Parathyroid adenoma (tissue), 2 donors: ENCODE data around the gene MROH7.

Experiments used
- H2AFZ ChIP-seq: fragments of 300-600 bp; sonication (generic); one replicate; pipeline ENCODE4 v1.7.0; 2017; ENCODE audit warnings: antibody characterized with exemption, mild to moderate bottlenecking
- H3K27ac ChIP-seq: fragments of 300-600 bp; sonication (generic); one replicate; pipeline ENCODE4 v1.7.0; 2017
- H3K27me3 ChIP-seq: fragments of 300-600 bp; sonication (generic); one replicate; pipeline ENCODE4 v1.7.0; 2017; ENCODE audit warnings: low read length; ENCODE audit not compliant: control insufficient read depth, insufficient read depth
- H3K36me3 ChIP-seq: fragments of 300-600 bp; sonication (generic); one replicate; pipeline ENCODE4 v1.7.0; 2017; ENCODE audit warnings: low read length; ENCODE audit not compliant: control insufficient read depth, insufficient read depth
- H3K4me1 ChIP-seq: fragments of 300-600 bp; sonication (generic); one replicate; pipeline ENCODE4 v1.7.0; 2017; ENCODE audit warnings: control low read depth
- H3K4me2 ChIP-seq: fragments of 300-600 bp; sonication (generic); one replicate; pipeline ENCODE4 v1.7.0; 2017; ENCODE audit warnings: low read length
- H3K4me3 ChIP-seq: fragments of 300-600 bp; sonication (generic); one replicate; pipeline ENCODE4 v1.7.0; 2017; ENCODE audit warnings: low read depth, low read length
- H3K79me2 ChIP-seq: fragments of 300-600 bp; sonication (generic); one replicate; pipeline ENCODE4 v1.7.0; 2017; ENCODE audit warnings: control low read depth
- H3K9ac ChIP-seq: fragments of 300-600 bp; sonication (generic); one replicate; pipeline ENCODE4 v1.7.0; 2017; ENCODE audit warnings: mild to moderate bottlenecking
- H3K9me3 ChIP-seq: fragments of 300-600 bp; sonication (generic); one replicate; pipeline ENCODE4 v1.7.0; 2017; ENCODE audit warnings: low read length; ENCODE audit not compliant: control insufficient read depth
- TF ChIP-seq, protein P1 (sequence below): fragments of 300-600 bp; sonication (generic); IDR thresholded peaks from one replicate; pipeline ENCODE4 v1.7.0; 2017; ENCODE audit warnings: antibody characterized with exemption, mild to moderate bottlenecking
- donor health status: primary hyperparathyroidism.

Gene MROH7

DNA sequence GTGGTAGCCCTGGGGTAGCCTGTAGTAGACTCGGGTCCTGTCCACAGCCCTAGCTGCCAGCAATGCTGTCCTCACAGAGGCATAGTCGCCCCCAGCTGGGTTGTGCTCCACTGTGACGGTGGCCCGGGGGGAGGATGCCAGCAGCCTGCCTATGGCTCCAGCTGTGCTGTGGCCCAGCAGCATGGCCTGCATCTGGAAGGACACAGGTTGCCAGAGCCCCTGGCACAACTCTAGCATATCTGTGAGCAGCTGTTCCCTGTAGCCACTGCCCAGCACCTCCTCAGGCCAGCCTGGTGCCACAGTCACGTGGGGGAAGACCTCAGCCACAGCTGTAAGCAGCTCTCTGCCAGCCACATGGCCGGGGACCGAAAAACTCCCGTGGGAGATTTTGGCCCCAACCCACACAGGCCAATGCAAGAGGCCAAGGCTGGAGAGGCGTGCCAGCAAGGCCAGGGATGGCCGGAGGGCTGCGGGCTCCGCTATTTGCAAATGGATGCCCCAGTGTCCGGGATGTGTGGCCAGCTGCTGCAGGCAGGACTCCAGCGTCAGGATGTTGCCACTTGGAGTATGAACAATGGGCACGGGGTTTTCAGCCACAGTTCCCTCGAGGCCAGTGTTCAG lies 32.2 kb upstream of the MROH7 start:
- no peak overlapping the region for H2AFZ ChIP-seq
- H3K79me2 ChIP-seq = no peaks in the 10 kb centered on the region

DNA sequence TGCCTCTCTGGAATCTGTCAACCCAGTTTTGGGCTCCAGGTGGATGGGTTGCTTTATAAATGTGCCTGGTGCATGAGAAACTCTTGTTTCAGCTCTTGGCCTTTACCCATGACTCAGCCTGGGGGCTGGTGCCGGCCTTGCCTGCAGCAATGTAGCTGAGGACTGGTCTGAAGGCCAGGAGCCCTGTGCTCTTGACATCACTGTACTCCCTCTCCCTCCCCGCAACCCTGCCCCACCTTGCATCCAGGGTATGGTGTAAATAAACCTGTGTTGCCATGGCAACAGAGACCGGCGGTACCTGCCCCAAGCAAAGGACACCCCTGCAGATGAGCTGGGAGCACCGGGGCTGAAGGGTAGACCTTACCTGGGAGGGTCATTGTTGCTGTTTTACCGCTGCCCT lies 31.5 kb upstream of the MROH7 start:
- no peaks in the 10 kb centered on the region for H3K4me1 ChIP-seq
- no peaks in the 10 kb centered on the region for H3K27me3 ChIP-seq
- TF ChIP-seq, protein P1, sequence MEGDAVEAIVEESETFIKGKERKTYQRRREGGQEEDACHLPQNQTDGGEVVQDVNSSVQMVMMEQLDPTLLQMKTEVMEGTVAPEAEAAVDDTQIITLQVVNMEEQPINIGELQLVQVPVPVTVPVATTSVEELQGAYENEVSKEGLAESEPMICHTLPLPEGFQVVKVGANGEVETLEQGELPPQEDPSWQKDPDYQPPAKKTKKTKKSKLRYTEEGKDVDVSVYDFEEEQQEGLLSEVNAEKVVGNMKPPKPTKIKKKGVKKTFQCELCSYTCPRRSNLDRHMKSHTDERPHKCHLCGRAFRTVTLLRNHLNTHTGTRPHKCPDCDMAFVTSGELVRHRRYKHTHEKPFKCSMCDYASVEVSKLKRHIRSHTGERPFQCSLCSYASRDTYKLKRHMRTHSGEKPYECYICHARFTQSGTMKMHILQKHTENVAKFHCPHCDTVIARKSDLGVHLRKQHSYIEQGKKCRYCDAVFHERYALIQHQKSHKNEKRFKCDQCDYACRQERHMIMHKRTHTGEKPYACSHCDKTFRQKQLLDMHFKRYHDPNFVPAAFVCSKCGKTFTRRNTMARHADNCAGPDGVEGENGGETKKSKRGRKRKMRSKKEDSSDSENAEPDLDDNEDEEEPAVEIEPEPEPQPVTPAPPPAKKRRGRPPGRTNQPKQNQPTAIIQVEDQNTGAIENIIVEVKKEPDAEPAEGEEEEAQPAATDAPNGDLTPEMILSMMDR = no peak
- no peaks in the 10 kb centered on the region for H3K79me2 ChIP-seq
- no peak overlapping the region for H3K4me2 ChIP-seq
- no peak overlapping the region for H3K4me3 ChIP-seq
- no peaks in the 10 kb centered on the region for H3K36me3 ChIP-seq
- H2AFZ ChIP-seq = no peak overlapping the region
- H3K27ac ChIP-seq = no peak overlapping the region
- no peaks in the 10 kb centered on the region for H3K9me3 ChIP-seq
- no peak overlapping the region for H3K9ac ChIP-seq

More for the DNA sequence above, 32.2 kb upstream of the MROH7 start:
- Histone ChIP-seq H3K4me1 (no peaks in the 10 kb centered on the region), H3K9me3 (no peaks in the 10 kb centered on the region), H3K27ac (no peak overlapping the region), H3K4me2 (no peak overlapping the region), H3K4me3 (no peak overlapping the region), H3K9ac (no peak overlapping the region), H3K36me3 (no peaks in the 10 kb centered on the region), H3K27me3 (no peaks in the 10 kb centered on the region)
- TF ChIP-seq, protein P1 = no peak

GRCh38 chr1:54610601-54611580 lies 30.7 kb upstream of the MROH7 start:
- Histone ChIP-seq H3K79me2 (no peaks in the 10 kb centered on the region), H2AFZ (no peak overlapping the region), H3K27ac (no peak overlapping the region), H3K4me1 (no peaks in the 10 kb centered on the region), H3K4me3 (no peak overlapping the region), H3K9me3 (no peaks in the 10 kb centered on the region), H3K4me2 (no peak overlapping the region), H3K36me3 (no peaks in the 10 kb centered on the region), H3K9ac (no peak overlapping the region), H3K27me3 (no peaks in the 10 kb centered on the region)
- TF ChIP-seq, protein P1 = no peak

- H3K9ac ChIP-seq = no peak overlapping the region
- H3K4me3 ChIP-seq = no peak overlapping the region
- no peaks in the 10 kb centered on the region for H3K9me3 ChIP-seq
- no peaks in the 10 kb centered on the region for H3K4me1 ChIP-seq
- TF ChIP-seq, protein P1 = no peak
- H2AFZ ChIP-seq = no peak overlapping the region
- no peak overlapping the region for H3K4me2 ChIP-seq
- H3K79me2 ChIP-seq = no peaks in the 10 kb centered on the region
- H3K27me3 ChIP-seq = no peaks in the 10 kb centered on the region
- H3K36me3 ChIP-seq = no peaks in the 10 kb centered on the region
- H3K27ac ChIP-seq = no peak overlapping the region
Observed at GRCh38 chr1:54611621-54612020, 30.0 kb upstream of the MROH7 start.
